K562 (cell line): ENCODE results near the gene MAPT. TPM values are rescaled to one million over a fixed set of nuclear protein-coding genes. Genes with fewer than 3 reads are reported as not detected.

Experiments
- ATAC-seq: fragments of 200-7000 bp; cut with Tn5 transposase; 3 replicates; pipeline ENCODE4 v1.9.1; 2020; ENCODE audit warnings: moderate library complexity
- BruUV-seq: library from RNA; stranded (reverse); fragments of 400-500 nt; replicated peaks from 2 replicates; lab custom pipeline; 2021; lab: Mats Ljungman, UMichigan
- CTCF ChIA-PET: fragments of 300-600 bp; formaldehyde crosslinking; extraction: SDS; loops from one replicate; lab custom pipeline; 2021; ENCODE audit warnings: low intra/inter-chr PET ratio; lab: Yijun Ruan, JAX
- POLR2A ChIA-PET: fragments of 300-600, 350-650 bp; sonication (Branson Sonifier 250); formaldehyde crosslinking; extraction: SDS; loops from one replicate; lab custom pipeline; 2021; ENCODE audit warnings: antibody characterized with exemption, inconsistent platforms; lab: Yijun Ruan, JAX
- DNase-seq, 4 experiments: peaks; one replicate each; pipeline versions ENCODE4 v3.0.0 to v3.0.0-alpha.2; 2011 to 2018; ENCODE audit warnings: low spot score in 3 of 4, mixed read lengths in 3 of 4; ENCODE audit errors: extremely low read depth in 1 of 4
- FAIRE-seq: peaks from 2 replicates; lab custom pipeline; 2011; peaks lifted over from hg19 to GRCh38; lab: Jason Lieb, UNC
- H2AFZ ChIP-seq: 2 replicates; pipeline ENCODE4 v1.6.0; 2011; ENCODE audit warnings: low read depth, low read length, control low read depth, inconsistent platforms
- H3K27ac ChIP-seq: fragments of 200-600 bp; 3 replicates; pipeline ENCODE4 v1.8.0; 2011; ENCODE audit warnings: low read depth, mild to moderate bottlenecking, control low read depth, inconsistent platforms, low read length, moderate library complexity, mixed read lengths; ENCODE audit errors: extremely low read depth
- H3K27me3 ChIP-seq, 2 experiments: fragments of 300-600 bp in 1 of 2; 2 replicates in 1 of 2; 3 replicates in 1 of 2; pipeline versions ENCODE4 v1.6.0 to v1.8.0; 2011; ENCODE audit warnings: inconsistent platforms in 2 of 2, low read length in 2 of 2, mild to moderate bottlenecking in 1 of 2, mixed read lengths in 1 of 2, moderate library complexity in 1 of 2; ENCODE audit not compliant: control insufficient read depth in 2 of 2, insufficient read depth in 2 of 2
- H3K36me3 ChIP-seq: fragments of 300-600 bp; 3 replicates; pipeline ENCODE4 v1.8.0; 2011; ENCODE audit warnings: mild to moderate bottlenecking, low read length, inconsistent platforms; ENCODE audit not compliant: control insufficient read depth, insufficient read depth
- H3K4me1 ChIP-seq, 2 experiments: fragments of 200-600 bp in 1 of 2; replicated peaks in 1 of 2; 2 replicates in 1 of 2; 3 replicates in 1 of 2; pipeline versions ENCODE4 v1.5.1 to v1.8.0; 2011; ENCODE audit warnings: inconsistent platforms in 2 of 2, low read length in 2 of 2, mild to moderate bottlenecking in 1 of 2, mixed read lengths in 1 of 2, moderate library complexity in 1 of 2; ENCODE audit not compliant: control insufficient read depth in 2 of 2, insufficient read depth in 2 of 2
- H3K4me2 ChIP-seq: 2 replicates; pipeline ENCODE4 v1.6.1; 2011; ENCODE audit warnings: low read length, control low read depth, inconsistent platforms, mixed read lengths; ENCODE audit not compliant: insufficient read depth
- H3K4me3 ChIP-seq: fragments of 200-600 bp; sonication (generic), shearing (Covaris generic); 2 replicates; pipeline ENCODE4 v1.5.1; 2016; ENCODE audit warnings: control low read depth, inconsistent platforms
- H3K79me2 ChIP-seq: fragments of 200-600 bp; 3 replicates; pipeline ENCODE4 v1.8.0; 2011; ENCODE audit warnings: low read length, inconsistent platforms; ENCODE audit not compliant: control insufficient read depth, insufficient read depth
- H3K9ac ChIP-seq, 2 experiments: 2 replicates each; pipeline versions ENCODE4 v1.6.0 to v1.6.1; 2011; ENCODE audit warnings: low read depth in 2 of 2, low read length in 2 of 2, control low read depth in 1 of 2, inconsistent platforms in 1 of 2, mild to moderate bottlenecking in 1 of 2, mixed read lengths in 1 of 2; ENCODE audit not compliant: insufficient read depth in 1 of 2
- H3K9me1 ChIP-seq: one replicate; pipeline ENCODE4 v1.6.0; 2011; ENCODE audit warnings: inconsistent platforms, mild to moderate bottlenecking, low read length, moderate library complexity; ENCODE audit not compliant: control insufficient read depth, insufficient read depth
- H3K9me3 ChIP-seq: replicated peaks from 2 replicates; pipeline ENCODE4 v1.5.1; 2011; ENCODE audit warnings: low read depth, low read length, inconsistent platforms; ENCODE audit not compliant: control insufficient read depth, insufficient read depth
- H4K20me1 ChIP-seq: replicated peaks from 2 replicates; pipeline ENCODE4 v1.6.1; 2011; ENCODE audit warnings: low read length, inconsistent platforms, mixed read lengths; ENCODE audit not compliant: control insufficient read depth, insufficient read depth
- ATF2 ChIP-seq: sonication (generic); formaldehyde crosslinking; IDR thresholded peaks from 2 replicates; pipeline ENCODE4 v1.8.1; 2022; ENCODE audit warnings: missing genetic modification reagents
- ETS1 ChIP-seq: conservative IDR thresholded peaks from 2 replicates; pipeline ENCODE4 v1.6.1; 2011; ENCODE audit warnings: low read depth, mild to moderate bottlenecking, low read length; ENCODE audit not compliant: control insufficient read depth
- HDAC2 ChIP-seq: fragments of 450-650 bp; IDR thresholded peaks from 2 replicates; pipeline ENCODE4 v1.6.1; 2016; ENCODE audit warnings: mild to moderate bottlenecking
- IFI16 ChIP-seq: fragments of 250-450 bp; sonication (Bioruptor Pico); IDR thresholded peaks from 2 replicates; pipeline ENCODE4 v2.1.2; 2022; ENCODE audit warnings: mild to moderate bottlenecking, inconsistent platforms
- KDM5B ChIP-seq: fragments of 200-600 bp; sonication (generic); IDR thresholded peaks from 2 replicates; pipeline ENCODE4 v1.6.1; 2012; ENCODE audit warnings: low read depth, mild to moderate bottlenecking, moderate library complexity, low read length, control low read depth, inconsistent platforms; ENCODE audit not compliant: insufficient replicate concordance
- MXI1 ChIP-seq: IDR thresholded peaks from 2 replicates; pipeline ENCODE4 v1.6.1; 2011; ENCODE audit warnings: low read depth, mild to moderate bottlenecking, improper control_type of control experiment, low read length
- SREBF1 ChIP-seq: fragments of 150-350 bp; IDR thresholded peaks from 2 replicates; pipeline ENCODE4 v1.6.1; 2014; ENCODE audit warnings: antibody characterized with exemption, low read depth, low read length, borderline replicate concordance
- THAP7 ChIP-seq: fragments of 250-450 bp; sonication (Bioruptor Pico); IDR thresholded peaks from 2 replicates; pipeline ENCODE4 v1.5.0; 2021
- ZBTB49 ChIP-seq: sonication (generic); formaldehyde crosslinking; IDR thresholded peaks from 2 replicates; pipeline ENCODE4 v1.8.0; 2022; ENCODE audit warnings: missing genetic modification reagents, mild to moderate bottlenecking, borderline replicate concordance
- ZNF232 ChIP-seq: sonication (generic); formaldehyde crosslinking; IDR thresholded peaks from 2 replicates; pipeline ENCODE4 v1.8.0; 2022; ENCODE audit warnings: mild to moderate bottlenecking, missing genetic modification reagents
- ZNF431 ChIP-seq: sonication (generic); formaldehyde crosslinking; IDR thresholded peaks from 2 replicates; pipeline ENCODE4 v1.8.0; 2022; ENCODE audit warnings: mild to moderate bottlenecking, missing genetic modification reagents
- ZNF609 ChIP-seq: sonication (generic); formaldehyde crosslinking; IDR thresholded peaks from 2 replicates; pipeline ENCODE4 v1.8.1; 2023; ENCODE audit warnings: missing genetic modification reagents, mild to moderate bottlenecking, borderline replicate concordance
- WGBS: fragments of 100-300 bp; shearing (Covaris generic); methylation state at CpG from one replicate; pipeline ENCODE4 v1.1.6; 2016; ENCODE audit warnings: low coverage, mixed read lengths; ENCODE audit not compliant: insufficient coverage; ENCODE audit errors: missing lambda C conversion rate; 5-methylcytosine and 5-hydroxymethylcytosine counted together
- in situ Hi-C: fragments of 300-500 bp; cut with MboI; formaldehyde crosslinking; loops from 4 replicates; pipeline ENCODE4 v1.15.0; 2018; ENCODE audit warnings: inconsistent platforms, mixed read lengths
- intact Hi-C: fragments of 100-400 bp; cut with micrococcal nuclease; formaldehyde crosslinking; loops from 2 replicates; pipeline ENCODE4 v1.14.2; 2022
- polyA plus RNA-seq, 8 experiments: library from polyadenylated mRNA; depleted of rRNA in 4 of 8; stranded (reverse) in 5 of 8; unstranded in 3 of 8; fragments of >200 nt; fragmentation: Nextera tagmentation in 2 of 8; fragmentation: Illumina TruSeq in 1 of 8; extraction: Ambion mirVana in 2 of 8; extraction: Trizol in 1 of 8; gene quantifications; 2 replicates each; pipeline versions ENCODE4 v1.2.1 to v1.2.3, GENCODE V29; 2011 to 2014; ENCODE audit warnings: inconsistent platforms in 1 of 8, missing spikeins in 1 of 8
- total RNA-seq, 7 experiments: library from RNA; depleted of rRNA in 6 of 7; stranded (reverse); fragments of >200 nt in 6 of 7; fragmentation: Illumina TruSeq in 2 of 7; extraction: Trizol in 2 of 7; gene quantifications; 2 replicates each; pipeline versions ENCODE4 v1.2.1 to v1.2.3, GENCODE V29; 2011 to 2021; ENCODE audit warnings: low replicate concordance in 1 of 7

The MAPT gene
- total and polyA plus RNA-seq, 9 of the 15 experiments (the other 6 are each of a cell fraction or from before 2014, with no cell fraction given): 0.04 to 1.1 (median 0.36) TPM

- Histone ChIP-seq H3K9me1 (no peaks in the 10 kb centered on the region), H3K9me3 (no peaks in the 10 kb centered on the region), H3K36me3 (peaks cover 54% of the 10 kb centered on the region; the same call in 2 of the 3 replicates), H2AFZ (no peak overlapping the region), H3K4me3 (no peak overlapping the region), H3K4me1 (peaks cover 0 to 6% of the 10 kb centered on the region in 2 experiments; a peak in 2 of 5 replicates), H3K9ac (no peak overlapping the region), H3K79me2 (no peaks in the 10 kb centered on the region), H3K4me2 (no peak overlapping the region), H3K27me3 (no peaks in the 10 kb centered on the region), H4K20me1 (no peaks in the 10 kb centered on the region), H3K27ac (no peak overlapping the region)
- intact Hi-C loops (no loop called here), in situ Hi-C loops (no loop called here)
- CTCF ChIA-PET: no interaction called here
- FAIRE-seq: no peak
- DNase-seq: no peak
- no TSS peak for BruUV-seq
- POLR2A ChIA-PET: interaction anchor here (0.6 to 0.8 kb wide), 3 partner anchors 11 to 656 kb away, joined by 3 to 4 read pairs (median 3); no protein-coding TSS in a partner anchor
- 92% methylated on average over 4 of the region's 4 CpGs for WGBS
- no peak for ATAC-seq
- TF ChIP-seq KDM5B (no peak), HDAC2 (no peak), ZNF232 (CRISPR knock-in tag) (no peak), SREBF1 (no peak), ZNF609 (CRISPR knock-in tag) (no peak), ZNF431 (CRISPR knock-in tag) (no peak), THAP7 (CRISPR knock-in tag) (no peak), IFI16 (CRISPR knock-in tag) (no peak), ATF2 (CRISPR knock-in tag) (no peak), ZBTB49 (CRISPR knock-in tag) (no peak), ETS1 (no peak), MXI1 (no peak)
These were observed 133.6 kb downstream of the MAPT start for GRCh38 chr17:46027976-46028325.
